ENCODE measurements around the gene AQP7.

The AQP7 gene

GRCh38 chr9:33443464-33444154, 41.2 kb upstream of the AQP7 start:
- H2AFZ ChIP-seq (ENCODE audit: low read depth), result no peak overlapping the region
- no peak overlapping the region for H3K4me2 ChIP-seq
- TF ChIP-seq, protein P1, sequence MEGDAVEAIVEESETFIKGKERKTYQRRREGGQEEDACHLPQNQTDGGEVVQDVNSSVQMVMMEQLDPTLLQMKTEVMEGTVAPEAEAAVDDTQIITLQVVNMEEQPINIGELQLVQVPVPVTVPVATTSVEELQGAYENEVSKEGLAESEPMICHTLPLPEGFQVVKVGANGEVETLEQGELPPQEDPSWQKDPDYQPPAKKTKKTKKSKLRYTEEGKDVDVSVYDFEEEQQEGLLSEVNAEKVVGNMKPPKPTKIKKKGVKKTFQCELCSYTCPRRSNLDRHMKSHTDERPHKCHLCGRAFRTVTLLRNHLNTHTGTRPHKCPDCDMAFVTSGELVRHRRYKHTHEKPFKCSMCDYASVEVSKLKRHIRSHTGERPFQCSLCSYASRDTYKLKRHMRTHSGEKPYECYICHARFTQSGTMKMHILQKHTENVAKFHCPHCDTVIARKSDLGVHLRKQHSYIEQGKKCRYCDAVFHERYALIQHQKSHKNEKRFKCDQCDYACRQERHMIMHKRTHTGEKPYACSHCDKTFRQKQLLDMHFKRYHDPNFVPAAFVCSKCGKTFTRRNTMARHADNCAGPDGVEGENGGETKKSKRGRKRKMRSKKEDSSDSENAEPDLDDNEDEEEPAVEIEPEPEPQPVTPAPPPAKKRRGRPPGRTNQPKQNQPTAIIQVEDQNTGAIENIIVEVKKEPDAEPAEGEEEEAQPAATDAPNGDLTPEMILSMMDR (conservative IDR thresholded peaks at IDR 0.05; ENCODE audit: low read depth, low read length), result no peak
- H3K27me3 ChIP-seq (ENCODE audit: insufficient read depth, low read depth), result no peaks in the 10 kb centered on the region
- no peak overlapping the region for H3K27ac ChIP-seq
- H3K4me3 ChIP-seq (IDR thresholded peaks at IDR 0.05; ENCODE audit: insufficient read depth, low read depth, low read length), result no peak overlapping the region
- 0 out of 2 replicates have a peak, but pooled peaks cover 3% of the 10 kb centered on the region for H3K79me2 ChIP-seq (ENCODE audit: insufficient read depth, low read depth)
- H3K36me3 ChIP-seq (ENCODE audit: insufficient read depth), result no peaks in the 10 kb centered on the region
- peaks cover 33% of the 10 kb centered on the region for H3K4me1 ChIP-seq (ENCODE audit: low read depth, poor library complexity, severe bottlenecking)
- no peak overlapping the region for H3K9ac ChIP-seq
- H4K20me1 ChIP-seq (ENCODE audit: insufficient read depth), result no peaks in the 10 kb centered on the region

DNA sequence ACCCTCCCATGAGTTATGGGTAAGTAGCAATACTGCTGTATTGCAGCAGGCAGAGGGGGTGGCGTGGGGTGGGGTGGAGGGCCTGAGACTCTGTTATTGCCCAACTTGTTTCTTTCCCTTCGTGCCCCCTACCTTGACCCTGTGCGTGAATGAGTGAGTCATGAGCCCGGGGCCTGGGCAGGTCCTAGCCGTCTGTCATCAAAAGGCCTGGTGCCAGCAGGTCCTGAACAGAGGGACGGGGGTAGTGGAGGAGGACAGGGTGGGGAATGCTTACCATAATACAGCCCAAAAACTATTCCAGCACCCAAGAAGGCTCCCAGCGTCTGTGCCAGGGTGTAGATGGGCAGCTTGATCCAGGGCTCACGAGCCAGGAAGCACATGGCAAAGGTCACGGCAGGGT, 40.7 kb upstream of the AQP7 start:
- H3K4me1 ChIP-seq (ENCODE audit: low read depth, poor library complexity, severe bottlenecking), result peaks cover 27% of the 10 kb centered on the region
- H3K79me2 ChIP-seq (ENCODE audit: insufficient read depth, low read depth), result 0 out of 2 replicates have a peak, but pooled peaks cover 3% of the 10 kb centered on the region
- no peaks in the 10 kb centered on the region for H3K27me3 ChIP-seq (ENCODE audit: insufficient read depth, low read depth)
- H3K9ac ChIP-seq, result no peak overlapping the region
- H4K20me1 ChIP-seq (ENCODE audit: insufficient read depth), result no peaks in the 10 kb centered on the region
- H2AFZ ChIP-seq (ENCODE audit: low read depth), result no peak overlapping the region
- no peak overlapping the region for H3K4me2 ChIP-seq
- no peak overlapping the region for H3K4me3 ChIP-seq (IDR thresholded peaks at IDR 0.05; ENCODE audit: insufficient read depth, low read depth, low read length)
- TF ChIP-seq, protein P1 (conservative IDR thresholded peaks at IDR 0.05; ENCODE audit: low read depth, low read length), result no peak
- H3K27ac ChIP-seq, result no peak overlapping the region
- H3K36me3 ChIP-seq (ENCODE audit: insufficient read depth), result no peaks in the 10 kb centered on the region

DNA sequence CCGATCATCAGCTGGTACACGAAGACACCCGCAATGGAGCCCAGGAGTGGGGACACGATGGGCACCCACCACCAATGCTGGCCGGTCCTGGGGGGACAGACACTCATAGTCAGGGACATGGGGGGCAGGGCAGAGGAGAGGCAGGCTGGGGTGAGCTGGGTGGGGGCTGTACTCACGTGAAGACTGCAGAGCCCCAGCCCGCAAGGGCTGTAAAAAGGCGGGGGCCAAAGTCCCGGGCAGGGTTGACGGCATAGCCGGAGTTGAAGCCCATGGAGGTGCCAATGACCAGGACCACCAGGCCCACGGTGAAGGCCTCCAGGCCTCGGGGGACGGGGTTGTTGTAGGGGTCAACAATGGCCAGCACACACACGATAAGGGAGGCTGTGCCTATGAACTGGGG, 39.8 kb upstream of the AQP7 start:
- no peaks in the 10 kb centered on the region for H3K27me3 ChIP-seq (ENCODE audit: insufficient read depth, low read depth)

GRCh38 chr9:33440609-33441008, 38.2 kb upstream of the AQP7 start:
- TF ChIP-seq, protein P1 (conservative IDR thresholded peaks at IDR 0.05; ENCODE audit: low read depth, low read length), result no peak

More for the DNA sequence above, 39.8 kb upstream of the AQP7 start:
- Histone ChIP-seq H3K79me2 (ENCODE audit: insufficient read depth, low read depth) (0 out of 2 replicates have a peak, but pooled peaks cover 3% of the 10 kb centered on the region), H3K4me3 (IDR thresholded peaks at IDR 0.05; ENCODE audit: insufficient read depth, low read depth, low read length) (no peak overlapping the region), H4K20me1 (ENCODE audit: insufficient read depth) (no peaks in the 10 kb centered on the region), H3K9ac (no peak overlapping the region), H3K4me1 (ENCODE audit: low read depth, poor library complexity, severe bottlenecking) (peaks cover 23% of the 10 kb centered on the region), H3K36me3 (ENCODE audit: insufficient read depth) (no peaks in the 10 kb centered on the region), H3K27ac (no peak overlapping the region), H3K4me2 (no peak overlapping the region), H2AFZ (ENCODE audit: low read depth) (no peak overlapping the region)
- TF ChIP-seq, protein P1 (conservative IDR thresholded peaks at IDR 0.05; ENCODE audit: low read depth, low read length), result no peak

More at GRCh38 chr9:33440609-33441008, 38.2 kb upstream of the AQP7 start:
- Histone ChIP-seq H3K27ac (no peak overlapping the region), H3K9ac (no peak overlapping the region), H3K27me3 (ENCODE audit: insufficient read depth, low read depth) (no peaks in the 10 kb centered on the region), H2AFZ (ENCODE audit: low read depth) (no peak overlapping the region), H3K79me2 (ENCODE audit: insufficient read depth, low read depth) (0 out of 2 replicates have a peak, but pooled peaks cover under 1% of the 10 kb centered on the region), H3K36me3 (ENCODE audit: insufficient read depth) (no peaks in the 10 kb centered on the region), H3K4me3 (IDR thresholded peaks at IDR 0.05; ENCODE audit: insufficient read depth, low read depth, low read length) (no peak overlapping the region), H3K4me1 (ENCODE audit: low read depth, poor library complexity, severe bottlenecking) (peaks cover 10% of the 10 kb centered on the region), H3K4me2 (no peak overlapping the region), H4K20me1 (ENCODE audit: insufficient read depth) (no peaks in the 10 kb centered on the region)
